Neural cell (in vitro differentiated cells): ENCODE data around the gene CHTF18.

Experiments
- EZH2 ChIP-seq: fragments of 200-600, 300-800 bp; shearing (Covaris generic), sonication (generic); IDR thresholded peaks from 2 replicates; pipeline ENCODE4 v1.6.1; 2014; ENCODE audit warnings: antibody characterized with exemption, low read length, borderline replicate concordance, mild to moderate bottlenecking; ENCODE audit not compliant: insufficient read depth, poor library complexity, severe bottlenecking
- POLR2AphosphoS5 ChIP-seq: IDR thresholded peaks from 2 replicates; pipeline ENCODE4 v1.6.1; 2012
- TF ChIP-seq, protein P1 (sequence below): fragments of 450-650 bp; IDR thresholded peaks from 2 replicates; pipeline ENCODE4 v1.5.1; 2014; ENCODE audit warnings: antibody characterized with exemption, mild to moderate bottlenecking, moderate library complexity; ENCODE audit not compliant: poor library complexity, severe bottlenecking

DNA sequence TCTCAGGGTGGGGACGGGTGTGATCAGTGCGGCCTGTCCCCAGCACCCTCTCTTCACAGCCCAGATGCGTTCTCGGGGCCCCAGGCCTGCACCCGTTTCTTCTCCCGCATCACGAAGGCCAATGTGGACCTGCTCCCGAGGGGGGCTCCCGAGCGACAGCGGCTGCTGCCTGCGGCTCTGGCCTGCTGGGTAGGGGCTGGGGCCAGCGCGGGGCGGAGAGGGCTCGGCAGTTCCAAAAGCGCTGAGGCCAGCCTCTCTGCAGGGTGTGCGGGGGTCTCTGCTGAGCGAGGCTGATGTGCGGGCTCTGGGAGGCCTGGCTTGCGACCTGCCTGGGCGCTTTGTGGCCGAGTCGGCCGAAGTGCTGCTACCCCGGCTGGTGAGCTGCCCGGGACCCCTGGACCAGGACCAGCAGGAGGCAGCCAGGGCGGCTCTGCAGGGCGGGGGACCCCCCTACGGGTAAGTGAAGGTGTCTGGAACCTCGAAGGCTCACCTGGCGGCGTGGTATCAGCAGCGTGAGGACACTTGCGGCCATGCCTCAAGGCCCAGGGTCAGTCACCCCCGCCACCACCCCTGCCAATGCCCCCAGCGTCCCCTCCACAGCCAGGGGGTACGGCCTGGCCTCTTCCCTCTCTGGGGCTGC, 23.5 kb upstream of the CHTF18 start:
- TF ChIP-seq POLR2AphosphoS5 = no peak
- TF ChIP-seq, protein P1, sequence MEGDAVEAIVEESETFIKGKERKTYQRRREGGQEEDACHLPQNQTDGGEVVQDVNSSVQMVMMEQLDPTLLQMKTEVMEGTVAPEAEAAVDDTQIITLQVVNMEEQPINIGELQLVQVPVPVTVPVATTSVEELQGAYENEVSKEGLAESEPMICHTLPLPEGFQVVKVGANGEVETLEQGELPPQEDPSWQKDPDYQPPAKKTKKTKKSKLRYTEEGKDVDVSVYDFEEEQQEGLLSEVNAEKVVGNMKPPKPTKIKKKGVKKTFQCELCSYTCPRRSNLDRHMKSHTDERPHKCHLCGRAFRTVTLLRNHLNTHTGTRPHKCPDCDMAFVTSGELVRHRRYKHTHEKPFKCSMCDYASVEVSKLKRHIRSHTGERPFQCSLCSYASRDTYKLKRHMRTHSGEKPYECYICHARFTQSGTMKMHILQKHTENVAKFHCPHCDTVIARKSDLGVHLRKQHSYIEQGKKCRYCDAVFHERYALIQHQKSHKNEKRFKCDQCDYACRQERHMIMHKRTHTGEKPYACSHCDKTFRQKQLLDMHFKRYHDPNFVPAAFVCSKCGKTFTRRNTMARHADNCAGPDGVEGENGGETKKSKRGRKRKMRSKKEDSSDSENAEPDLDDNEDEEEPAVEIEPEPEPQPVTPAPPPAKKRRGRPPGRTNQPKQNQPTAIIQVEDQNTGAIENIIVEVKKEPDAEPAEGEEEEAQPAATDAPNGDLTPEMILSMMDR = no peak
- no peak for TF ChIP-seq EZH2
